CD4-positive, alpha-beta T cell (primary cell): ENCODE data around the gene TTYH3. TPM values are rescaled to one million over a fixed set of nuclear protein-coding genes. Genes with fewer than 3 reads are reported as not detected.

Source experiments
- ATAC-seq: fragments of 200-7000 bp; cut with Tn5 transposase; one replicate; pipeline ENCODE4 v1.10.0; 2022; ENCODE audit warnings: mild to moderate bottlenecking; ENCODE audit not compliant: poor library complexity
- CTCF ChIA-PET: fragments of 350-600 bp; sonication (Branson Sonifier 250); formaldehyde crosslinking; loops from one replicate; lab custom pipeline; 2021; ENCODE audit warnings: antibody characterized with exemption, inconsistent platforms; lab: Charles Lee
- POLR2A ChIA-PET: fragments of 350-600 bp; sonication (Branson Sonifier 250); formaldehyde crosslinking; loops from one replicate; lab custom pipeline; 2021; ENCODE audit warnings: antibody characterized with exemption, inconsistent platforms; lab: Charles Lee
- DNase-seq, 14 experiments: peaks; one replicate each; pipeline ENCODE4 v3.0.0-alpha.2; 2013 to 2020; ENCODE audit warnings: mixed read lengths in 2 of 14
- H3K27ac ChIP-seq, 2 donors: one replicate each; pipeline versions ENCODE4 v1.5.1 to v1.7.0; 2013; ENCODE audit warnings: low read length in 2 of 2, low read depth in 1 of 2, mild to moderate bottlenecking in 1 of 2
- H3K27me3 ChIP-seq, 2 experiments: 1 replicate in 1 of 2; 2 replicates in 1 of 2; pipeline versions ENCODE4 v1.6.1 to v1.7.0; 2013; ENCODE audit warnings: low read length in 2 of 2, control low read depth in 1 of 2, mild to moderate bottlenecking in 1 of 2, moderate library complexity in 1 of 2; ENCODE audit not compliant: insufficient read depth in 2 of 2, control insufficient read depth in 1 of 2
- H3K36me3 ChIP-seq: one replicate; pipeline ENCODE4 v1.6.1; 2013; ENCODE audit warnings: low read length, control low read depth; ENCODE audit not compliant: insufficient read depth
- H3K4me1 ChIP-seq: one replicate; pipeline ENCODE4 v1.6.1; 2013; ENCODE audit warnings: low read length, control low read depth; ENCODE audit not compliant: insufficient read depth
- H3K4me3 ChIP-seq: one replicate; pipeline ENCODE4 v1.5.1; 2013; ENCODE audit warnings: mild to moderate bottlenecking, low read length, moderate library complexity
- H3K9me3 ChIP-seq, 2 experiments: 1 replicate in 1 of 2; 2 replicates in 1 of 2; pipeline versions ENCODE4 v1.6.1 to v1.7.0; 2013; ENCODE audit warnings: low read length in 2 of 2, mild to moderate bottlenecking in 2 of 2, control low read depth in 1 of 2, moderate library complexity in 1 of 2; ENCODE audit not compliant: control insufficient read depth in 1 of 2, insufficient read depth in 1 of 2
- H3K27ac Mint-ChIP-seq: one replicate; pipeline ENCODE4 v1.8.0; 2020; ENCODE audit warnings: mixed read lengths
- H3K27me3 Mint-ChIP-seq: one replicate; pipeline ENCODE4 v1.8.0; 2021; ENCODE audit warnings: mixed read lengths
- H3K36me3 Mint-ChIP-seq: one replicate; pipeline ENCODE4 v1.8.0; 2021; ENCODE audit warnings: low read depth, mixed read lengths
- H3K4me1 Mint-ChIP-seq: one replicate; pipeline ENCODE4 v1.8.0; 2021; ENCODE audit warnings: low read depth, mixed read lengths
- H3K4me3 Mint-ChIP-seq: one replicate; pipeline ENCODE4 v1.8.0; 2020; ENCODE audit warnings: mild to moderate bottlenecking, mixed read lengths
- H3K9me3 Mint-ChIP-seq: one replicate; pipeline ENCODE4 v1.8.0; 2020; ENCODE audit warnings: mixed read lengths
- CTCF ChIP-seq: fragments of 200-600 bp; IDR thresholded peaks from one replicate; pipeline ENCODE4 v1.8.0; 2022; ENCODE audit warnings: antibody characterized with exemption, mild to moderate bottlenecking
- intact Hi-C, 2 experiments: fragments of 100-400 bp; cut with DNase I in 1 of 2; cut with micrococcal nuclease in 1 of 2; formaldehyde crosslinking; loops; one replicate each; pipeline versions ENCODE4 v1.15.1 to v1.9.0; 2023 to 2025; cut with DNase I, micrococcal nuclease
- total RNA-seq, 174 experiments: library from RNA in 2 of 174; stranded (reverse) in 2 of 174; gene quantifications; one replicate each; pipeline ENCODE4 v1.2.3 and lab custom pipeline; 2021 to 2026

Gene TTYH3
- total RNA-seq, 2 experiments from 2014 or later: 7.9 to 9.3 TPM

- Histone ChIP-seq H3K4me3 (no peak overlapping the region), H3K27me3 (no peaks in the 10 kb centered on the region), H3K4me1 (no peaks in the 10 kb centered on the region), H3K36me3 (no peaks in the 10 kb centered on the region), H3K9me3 (no peaks in the 10 kb centered on the region), H3K27ac (no peak overlapping the region)
- no peaks in the 10 kb centered on the region for H3K36me3 Mint-ChIP-seq
- H3K4me3 Mint-ChIP-seq: no peak overlapping the region
- no peaks in the 10 kb centered on the region for H3K4me1 Mint-ChIP-seq
- no peak for TF ChIP-seq CTCF
- no peaks in the 10 kb centered on the region for H3K9me3 Mint-ChIP-seq
- ChIA-PET CTCF (interaction anchor here (0.8 kb wide), 1 partner anchor 88 kb away, joined by 3 read pairs; no protein-coding TSS in a partner anchor), POLR2A (no interaction called here)
- DNase-seq (no peak), ATAC-seq (no peak)
- H3K27ac Mint-ChIP-seq: no peak overlapping the region
- intact Hi-C loops: no loop called here
- no peaks in the 10 kb centered on the region for H3K27me3 Mint-ChIP-seq
Observed at GRCh38 chr7:2617325-2617905, 14.4 kb upstream of the TTYH3 start.

GRCh38 chr7:2619116-2619515, 12.7 kb upstream of the TTYH3 start:
- CTCF ChIA-PET: no interaction called here
- DNase-seq (no peak), ATAC-seq (no peak)
- TF ChIP-seq CTCF: no peak
- no peak overlapping the region for H3K4me3 ChIP-seq
- Mint-ChIP-seq H3K27me3 (no peaks in the 10 kb centered on the region), H3K9me3 (no peaks in the 10 kb centered on the region), H3K4me3 (no peak overlapping the region), H3K27ac (no peak overlapping the region), H3K36me3 (no peaks in the 10 kb centered on the region), H3K4me1 (no peaks in the 10 kb centered on the region)
- POLR2A ChIA-PET: no interaction called here
- H3K9me3 ChIP-seq: no peaks in the 10 kb centered on the region
- no peaks in the 10 kb centered on the region for H3K27me3 ChIP-seq
- H3K36me3 ChIP-seq: no peaks in the 10 kb centered on the region
- H3K27ac ChIP-seq: no peak overlapping the region
- H3K4me1 ChIP-seq: no peaks in the 10 kb centered on the region
- intact Hi-C loops: no loop called here

GRCh38 chr7:2621061-2621828, 10.5 kb upstream of the TTYH3 start:
- POLR2A ChIA-PET: no interaction called here
- H3K4me1 ChIP-seq: no peaks in the 10 kb centered on the region
- no peak overlapping the region for H3K27ac ChIP-seq
- Mint-ChIP-seq H3K36me3 (no peaks in the 10 kb centered on the region), H3K27me3 (no peaks in the 10 kb centered on the region), H3K4me1 (no peaks in the 10 kb centered on the region), H3K9me3 (no peaks in the 10 kb centered on the region), H3K27ac (no peak overlapping the region), H3K4me3 (no peak overlapping the region)
- intact Hi-C loops: no loop called here
- ATAC-seq (no peak), DNase-seq (no peak)
- H3K27me3 ChIP-seq: no peaks in the 10 kb centered on the region
- CTCF ChIA-PET: no interaction called here
- no peak overlapping the region for H3K4me3 ChIP-seq
- TF ChIP-seq CTCF: no peak
- H3K36me3 ChIP-seq: no peaks in the 10 kb centered on the region
- no peaks in the 10 kb centered on the region for H3K9me3 ChIP-seq
